ENCODE results near the gene STAG1.
"Not testable (repeated sequence)": the region's sequence is repeated elsewhere in the genome, so short reads cannot be mapped to it uniquely, and the experiment has no call there.

STAG1 gene

DNA sequence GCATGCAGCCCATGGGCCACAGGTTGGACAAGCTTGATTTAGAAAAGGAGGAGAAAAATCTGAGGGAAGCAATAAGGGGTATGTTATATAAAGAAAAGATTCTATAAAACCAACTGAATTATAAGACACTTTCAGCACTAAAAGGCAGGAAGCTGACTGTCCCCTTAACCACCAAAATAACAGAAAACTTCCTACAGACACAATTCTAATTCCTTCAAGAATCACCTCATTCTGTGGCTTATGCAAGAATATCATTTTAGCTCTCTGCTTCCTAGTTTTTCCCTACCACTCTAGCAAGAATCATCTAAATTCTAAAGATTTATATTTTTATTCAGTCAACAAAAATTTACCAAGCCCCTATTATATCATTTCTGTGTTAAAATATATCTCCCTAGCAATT, 6.3 kb downstream of the STAG1 start:
- DNase-seq (ENCODE audit: low read depth): no peak

DNA sequence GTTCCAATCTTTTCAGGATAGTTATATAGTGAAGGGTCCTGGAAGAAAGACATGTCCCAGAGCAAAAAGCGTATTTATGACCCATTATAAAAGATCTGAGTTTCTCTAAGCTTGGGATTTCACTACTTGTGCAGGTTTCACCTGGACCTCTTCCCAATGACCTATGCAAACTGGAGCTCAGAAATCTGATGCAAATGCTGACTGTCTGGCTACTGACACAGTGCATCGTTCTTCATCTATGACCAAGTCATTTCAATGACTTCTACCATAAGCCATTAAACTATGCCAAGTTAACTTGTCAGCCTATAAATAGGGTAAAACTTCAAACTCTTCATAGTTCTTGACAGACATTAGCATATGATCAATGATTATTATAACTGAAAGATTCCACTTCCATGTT, 11.1 kb downstream of the STAG1 start:
- no peak for DNase-seq (ENCODE audit: low read depth)

DNA sequence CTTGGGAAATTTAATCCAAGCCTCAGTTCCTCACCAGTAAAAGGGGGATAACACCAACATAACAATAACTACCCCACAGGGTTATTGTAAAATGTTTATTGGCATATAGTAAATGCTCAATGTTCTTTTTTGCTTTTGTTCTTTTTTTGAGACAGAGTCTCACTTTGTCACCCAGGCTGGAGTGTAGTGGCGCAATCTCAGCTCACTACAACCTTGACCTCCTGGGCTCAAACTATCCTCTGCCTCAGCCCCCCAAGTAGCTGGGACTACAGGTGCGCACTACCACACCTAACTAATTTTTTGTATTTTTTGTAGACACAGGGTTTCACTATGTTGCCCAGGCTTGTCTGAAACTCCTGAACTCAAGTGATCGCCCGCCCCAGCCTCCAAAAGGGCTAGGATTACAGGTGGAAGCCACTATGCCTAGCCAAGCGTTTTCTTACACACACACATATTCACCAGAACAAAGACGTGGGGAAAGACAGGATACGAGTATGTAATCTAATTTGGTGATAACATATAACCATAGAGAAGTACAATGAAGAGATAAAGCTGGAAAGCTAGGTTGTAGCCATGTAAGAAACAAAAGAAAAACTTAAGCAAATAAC, 11.7 kb downstream of the STAG1 start:
- DNase-seq (ENCODE audit: low read depth): no peak

DNA sequence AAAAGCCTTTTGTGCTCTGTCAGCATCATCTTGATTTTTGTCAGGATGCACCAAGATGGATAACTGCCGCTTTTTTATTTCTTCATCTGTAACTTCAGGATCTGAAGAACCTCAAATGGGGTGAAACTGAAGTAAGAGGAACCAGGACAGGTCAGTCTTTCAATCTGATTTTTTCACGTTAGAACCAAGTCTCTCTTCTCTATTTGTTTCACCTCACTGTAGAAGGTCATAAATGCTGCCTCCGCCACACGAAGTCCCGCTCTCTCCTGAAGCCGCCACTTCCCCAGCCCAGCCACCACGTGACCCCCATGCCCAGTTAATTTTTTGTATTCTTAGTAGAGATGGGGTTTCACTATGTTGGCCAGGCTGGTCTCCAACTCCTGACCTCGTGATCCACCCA, 15.2 kb downstream of the STAG1 start:
- DNase-seq (ENCODE audit: low read depth): not testable (repeated sequence)

DNA sequence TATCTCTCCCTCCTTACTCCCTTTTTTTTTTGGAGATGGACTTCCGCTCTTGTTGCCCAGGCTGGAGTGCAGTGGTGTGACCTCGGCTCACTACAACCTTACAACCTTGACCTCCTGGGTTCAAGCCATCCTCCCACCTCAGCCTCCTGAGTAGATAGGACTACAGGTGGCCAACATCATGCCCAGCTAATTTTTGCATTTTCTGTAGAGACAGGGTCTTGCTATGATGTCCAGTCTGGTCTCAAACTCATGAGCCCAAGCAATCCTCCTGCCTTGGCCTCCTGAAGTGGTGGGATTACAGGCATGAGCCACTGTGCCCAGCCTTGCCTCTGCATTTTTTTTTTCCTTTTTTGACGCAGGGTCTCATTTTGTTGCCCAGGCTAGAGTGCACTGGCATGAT, 17.1 kb downstream of the STAG1 start:
- DNase-seq (ENCODE audit: low read depth): no peak

DNA sequence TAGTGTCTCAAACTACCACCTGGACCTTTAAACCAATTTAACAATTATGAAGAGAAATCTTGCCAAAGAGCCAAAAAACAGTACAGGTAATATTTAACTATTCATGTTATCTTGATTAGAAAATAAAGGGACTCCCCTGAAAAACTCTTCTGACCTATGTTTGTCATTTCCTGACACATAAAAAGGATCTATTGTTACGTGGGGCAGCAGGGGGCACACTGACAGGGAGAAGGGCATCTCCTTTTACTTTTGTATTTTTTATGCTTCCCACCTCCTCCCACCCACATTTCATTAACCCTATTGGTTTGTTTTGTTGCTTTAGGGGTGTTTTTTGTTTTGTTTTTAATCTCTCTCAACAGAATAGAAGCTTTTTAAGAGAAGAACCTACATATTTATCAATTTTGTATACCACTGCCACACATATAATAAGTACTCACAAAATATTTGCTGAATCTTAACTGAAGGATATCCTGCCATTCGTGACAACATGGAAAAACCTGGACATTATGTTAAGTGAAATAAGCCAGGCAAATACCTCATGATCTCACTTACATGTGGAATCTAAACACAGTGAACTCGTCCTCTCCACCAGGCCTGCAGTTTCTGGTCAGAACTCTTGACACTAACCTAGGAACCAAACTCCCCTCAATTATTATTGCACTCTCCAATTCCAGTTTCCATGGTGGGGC, 17.7 kb downstream of the STAG1 start:
- DNase-seq (ENCODE audit: low read depth): no peak

DNA sequence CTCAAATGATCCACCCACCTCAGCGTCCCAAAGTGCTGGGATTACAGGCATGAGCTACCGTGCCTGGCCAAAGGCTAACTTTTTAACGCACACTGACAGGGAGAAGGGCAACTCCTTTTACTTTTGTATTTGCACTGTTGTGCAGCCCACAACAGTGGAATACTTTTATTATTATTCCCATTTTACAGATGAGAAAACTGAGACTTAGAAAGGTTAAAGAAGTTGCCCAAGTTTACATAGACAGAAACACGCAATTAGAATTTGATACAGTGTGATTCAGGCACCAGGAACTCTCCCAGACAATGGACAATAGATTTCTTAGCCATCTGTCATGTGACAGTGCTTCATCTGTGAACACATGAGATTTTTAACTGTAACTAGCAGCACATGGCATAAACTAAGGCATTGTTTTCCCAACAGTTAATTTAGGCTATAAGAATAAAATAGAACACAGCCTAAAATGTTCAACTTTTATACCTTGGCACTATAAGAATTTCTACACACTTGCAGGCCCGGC, 18.8 kb downstream of the STAG1 start:
- DNase-seq (ENCODE audit: low read depth): no peak

DNA sequence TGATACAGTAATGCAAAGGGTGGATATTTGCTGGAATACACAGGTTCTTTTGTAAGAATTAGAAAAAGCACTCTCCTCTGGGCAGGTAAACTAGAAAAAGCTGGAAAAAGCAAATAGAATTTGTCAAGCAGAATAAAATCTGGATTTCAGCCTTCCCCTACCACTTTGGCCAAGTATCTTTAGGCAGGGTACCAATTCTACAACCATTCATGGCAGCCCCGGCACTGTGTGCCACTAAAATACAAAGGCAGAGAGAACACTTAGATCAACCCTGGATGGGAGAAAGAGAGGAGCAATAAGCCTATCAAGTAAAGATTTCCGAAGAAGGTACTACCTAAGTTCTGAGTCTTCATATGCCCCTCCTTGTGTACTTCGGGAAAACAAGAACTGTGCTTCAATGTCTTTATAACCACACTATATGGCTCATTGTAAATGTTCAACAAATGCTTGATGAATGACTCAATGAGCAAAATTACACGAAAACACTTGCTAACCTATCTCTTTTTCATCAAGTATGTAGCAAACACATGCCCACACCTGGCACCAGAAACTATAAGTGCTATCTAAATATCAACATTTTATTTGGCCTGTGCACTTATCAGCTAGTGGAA, 20.8 kb downstream of the STAG1 start:
- no peak for DNase-seq (ENCODE audit: low read depth)

DNA sequence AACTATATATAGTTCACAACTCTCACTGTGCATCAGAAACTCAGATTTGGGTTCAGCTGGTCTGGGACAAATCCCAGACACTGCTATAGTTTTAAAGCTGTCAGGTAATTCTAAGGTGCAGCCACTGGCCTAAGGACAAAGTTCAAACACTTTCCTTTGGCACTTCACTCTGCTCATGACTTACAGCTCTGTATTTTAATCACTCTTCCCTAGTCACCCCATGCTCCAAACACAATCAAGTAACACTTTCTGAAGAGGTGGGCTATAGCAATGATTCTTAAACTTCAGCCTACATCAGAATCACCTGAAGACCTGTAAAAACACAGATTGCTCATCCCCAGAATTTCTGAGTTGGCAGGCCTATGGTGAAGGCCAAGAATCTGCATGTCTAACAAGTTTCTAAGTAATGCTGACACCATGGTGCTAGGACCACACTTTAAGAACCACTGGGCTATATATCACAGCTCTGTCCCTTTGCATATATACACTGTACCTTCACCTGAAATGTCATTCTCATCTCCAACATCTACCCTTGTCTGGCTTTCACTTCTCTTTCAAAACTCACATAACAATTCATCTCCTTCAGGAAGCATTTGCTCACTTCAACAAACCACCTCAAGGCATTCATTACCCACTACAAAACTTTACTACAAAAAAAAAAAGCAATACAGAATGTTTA, 21.4 kb downstream of the STAG1 start:
- DNase-seq (ENCODE audit: low read depth): no peak

DNA sequence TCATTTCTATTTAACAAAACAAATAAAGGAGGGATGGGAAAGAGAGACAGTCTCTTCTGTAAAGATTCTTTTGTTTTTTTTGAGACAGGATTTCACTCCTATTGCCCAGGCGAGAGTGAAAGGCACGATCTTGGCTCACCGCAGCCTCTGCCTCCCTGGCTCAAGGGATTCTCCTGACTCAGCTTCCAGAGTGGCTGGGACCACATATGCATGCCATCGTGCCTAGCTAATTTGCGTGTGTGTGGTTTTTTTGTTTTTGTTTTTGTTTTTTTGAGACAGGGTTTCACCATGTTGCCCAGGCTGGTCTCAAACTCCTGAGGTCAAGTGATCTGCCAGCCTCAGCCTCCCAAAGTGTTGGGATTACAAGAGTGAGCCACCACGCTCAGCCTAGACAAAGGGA, 23.3 kb downstream of the STAG1 start:
- no peak for DNase-seq (ENCODE audit: low read depth)

DNA sequence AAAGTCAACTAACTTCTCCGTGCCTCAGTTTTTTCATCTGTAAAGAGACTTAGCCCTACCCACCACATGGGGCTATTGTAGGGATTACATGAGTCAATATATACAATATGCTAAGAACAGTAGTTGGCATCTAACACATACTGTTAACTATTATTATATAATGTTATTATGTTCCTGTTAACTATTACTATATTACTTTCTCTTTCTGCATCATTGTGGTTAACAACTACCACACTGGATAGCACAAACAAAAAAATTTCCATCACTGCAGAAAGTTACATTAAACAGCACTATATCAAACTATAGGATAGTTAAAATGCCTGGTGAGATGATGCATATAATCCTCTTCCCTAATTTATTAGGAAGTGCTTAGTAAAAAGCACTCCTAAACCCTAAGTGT, 23.7 kb downstream of the STAG1 start:
- DNase-seq (ENCODE audit: low read depth): no peak

DNA sequence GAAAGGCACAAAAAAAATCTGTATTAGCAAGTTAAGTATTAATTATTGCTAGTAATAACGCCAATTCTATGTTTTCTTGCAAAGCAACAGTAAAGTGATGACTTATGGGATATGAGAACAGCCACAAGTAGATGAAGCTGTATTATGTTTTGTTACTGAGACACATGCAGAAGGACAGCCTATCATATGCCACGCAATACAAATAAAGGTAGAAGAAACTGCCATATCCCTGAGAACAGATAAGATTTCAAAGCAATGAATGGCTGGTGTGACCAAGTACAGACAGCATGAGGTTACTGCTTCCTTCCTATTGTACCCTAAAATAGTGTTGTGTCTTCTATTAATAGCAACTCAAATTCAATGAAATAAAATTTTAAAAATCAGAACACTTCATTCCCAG, 26.7 kb downstream of the STAG1 start:
- DNase-seq (ENCODE audit: low read depth): no peak

DNA sequence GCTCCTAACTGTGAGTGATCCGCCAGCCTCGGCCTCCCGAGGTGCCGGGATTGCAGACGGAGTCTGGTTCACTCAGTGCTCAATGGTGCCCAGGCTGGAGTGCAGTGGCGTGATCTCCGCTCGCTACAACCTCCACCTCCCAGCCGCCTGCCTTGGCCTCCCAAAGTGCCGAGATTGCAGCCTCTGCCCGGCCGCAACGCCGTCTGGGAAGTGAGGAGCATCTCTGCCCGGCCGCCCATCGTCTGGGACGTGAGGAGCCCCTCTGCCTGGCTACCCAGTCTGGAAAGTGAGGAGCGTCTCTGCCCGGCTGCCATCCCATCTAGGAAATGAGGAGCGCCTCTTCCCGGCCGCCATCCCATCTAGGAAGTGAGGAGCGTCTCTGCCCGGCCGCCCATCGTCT, 29.3 kb downstream of the STAG1 start:
- not testable (repeated sequence) for DNase-seq (ENCODE audit: low read depth)

DNA sequence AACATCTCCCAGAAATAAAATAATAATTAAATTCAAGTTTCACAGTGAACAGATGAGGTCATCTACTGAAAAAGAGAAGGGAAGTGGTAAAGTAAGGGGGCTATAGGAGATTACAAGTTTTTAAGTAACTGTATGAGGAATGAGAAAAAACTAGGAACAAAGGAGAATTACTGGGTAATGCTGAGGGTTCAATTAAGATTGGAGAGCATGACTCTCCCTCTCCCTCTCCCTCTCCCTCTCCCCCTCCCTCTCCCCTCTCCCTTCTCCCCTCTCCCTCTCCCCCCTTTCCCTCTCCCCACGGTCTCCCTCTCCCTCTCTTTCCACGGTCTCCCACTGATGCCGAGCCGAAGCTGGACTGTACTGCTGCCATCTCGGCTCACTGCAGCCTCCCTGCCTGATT, 29.8 kb downstream of the STAG1 start:
- not testable (repeated sequence) for DNase-seq (ENCODE audit: low read depth)

DNA sequence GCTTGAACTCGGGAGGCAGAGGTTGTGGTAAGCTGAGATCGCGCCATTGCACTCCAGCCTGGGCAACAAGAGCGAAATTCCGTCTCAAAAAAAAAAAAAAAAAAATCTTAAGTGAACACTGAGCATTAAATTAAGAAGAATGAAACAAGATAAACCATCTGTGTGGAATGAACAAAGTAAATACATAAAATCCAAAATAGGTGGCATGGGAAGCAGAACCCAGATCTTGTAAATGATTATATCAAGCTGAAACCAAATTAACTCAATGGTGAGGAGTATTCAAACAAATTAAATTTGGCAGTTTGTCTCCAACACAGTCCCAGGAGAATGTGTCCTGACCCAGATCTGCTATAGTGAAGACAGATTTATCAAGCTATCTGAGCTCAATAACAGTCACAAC, 32.1 kb downstream of the STAG1 start:
- no peak for DNase-seq (ENCODE audit: low read depth)

DNA sequence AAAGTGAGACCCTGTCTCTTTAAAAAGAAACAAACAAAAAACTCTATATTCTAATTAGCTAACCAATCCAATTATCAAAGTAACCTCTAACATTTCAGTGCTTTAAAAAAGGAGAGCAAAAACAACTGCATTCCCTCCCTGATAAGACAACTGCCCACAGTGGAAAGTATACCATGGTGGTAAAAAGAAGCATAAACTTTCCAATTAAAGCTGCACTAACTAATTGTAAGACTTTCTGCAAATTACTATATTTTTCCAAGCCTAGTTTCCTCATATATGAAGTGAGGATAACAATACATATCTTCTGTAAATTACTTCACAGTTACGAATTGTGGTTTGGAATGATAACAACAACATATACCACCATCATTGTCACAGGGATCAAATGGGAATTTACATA, 35.5 kb downstream of the STAG1 start:
- no peak for DNase-seq (ENCODE audit: low read depth)

DNA sequence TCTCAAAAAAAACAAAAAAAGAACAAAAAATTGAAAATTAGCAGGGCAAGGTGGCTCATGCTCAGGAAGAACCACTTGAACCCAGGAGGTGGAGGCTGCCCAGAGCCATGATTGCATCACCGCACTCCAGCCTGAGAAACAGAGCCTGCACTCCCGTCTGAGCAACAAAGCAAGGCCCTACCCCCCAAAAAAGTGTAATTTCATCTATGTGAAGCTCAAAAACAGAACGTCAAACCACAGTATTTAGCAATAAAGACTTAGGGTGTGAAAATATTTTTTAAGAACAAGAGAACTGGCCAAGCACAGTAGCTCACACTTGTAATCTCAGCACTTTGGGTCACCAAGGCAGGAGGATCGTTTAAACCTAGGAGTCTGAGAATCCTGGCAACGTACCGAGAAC, 38.2 kb downstream of the STAG1 start:
- DNase-seq (ENCODE audit: low read depth): no peak

DNA sequence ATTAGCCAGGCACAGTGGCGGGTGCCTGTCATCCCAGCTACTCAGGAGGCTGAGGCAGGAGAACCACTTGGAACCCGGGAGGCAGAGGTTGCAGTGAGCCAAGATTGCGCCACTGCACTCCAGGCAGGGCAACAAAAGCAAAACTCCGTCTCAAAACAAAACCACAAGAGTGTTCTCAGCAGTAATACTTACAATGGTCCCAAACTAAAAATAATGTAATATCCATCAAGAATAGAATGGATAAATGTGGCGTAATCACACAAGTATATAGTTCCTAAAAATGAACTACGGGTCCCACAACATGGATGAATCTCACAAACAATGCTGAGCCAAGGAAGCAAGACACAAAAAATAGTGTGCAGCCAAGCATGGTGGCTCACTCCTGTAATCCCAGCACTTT, 39.2 kb downstream of the STAG1 start:
- no peak for DNase-seq (ENCODE audit: low read depth)

DNA sequence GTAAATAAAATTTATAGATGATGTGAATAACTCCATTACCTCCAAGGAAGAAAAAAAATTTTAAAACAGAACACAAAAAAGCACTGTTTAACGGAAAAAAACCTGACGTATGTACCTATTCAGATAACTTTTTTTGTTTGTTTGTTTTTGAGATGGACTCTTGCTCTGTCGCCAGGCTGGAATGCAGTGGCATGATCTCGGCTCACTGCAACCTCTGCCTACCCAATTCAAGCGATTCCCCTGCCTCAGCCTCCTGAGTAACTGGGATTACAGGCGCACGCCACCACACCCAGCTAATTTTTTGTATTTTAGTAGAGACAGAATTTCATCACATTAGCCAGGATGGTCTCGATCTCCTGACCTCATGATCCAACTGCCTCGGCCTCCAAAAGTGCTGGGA, 40.3 kb downstream of the STAG1 start:
- not testable (repeated sequence) for DNase-seq (ENCODE audit: low read depth)

DNA sequence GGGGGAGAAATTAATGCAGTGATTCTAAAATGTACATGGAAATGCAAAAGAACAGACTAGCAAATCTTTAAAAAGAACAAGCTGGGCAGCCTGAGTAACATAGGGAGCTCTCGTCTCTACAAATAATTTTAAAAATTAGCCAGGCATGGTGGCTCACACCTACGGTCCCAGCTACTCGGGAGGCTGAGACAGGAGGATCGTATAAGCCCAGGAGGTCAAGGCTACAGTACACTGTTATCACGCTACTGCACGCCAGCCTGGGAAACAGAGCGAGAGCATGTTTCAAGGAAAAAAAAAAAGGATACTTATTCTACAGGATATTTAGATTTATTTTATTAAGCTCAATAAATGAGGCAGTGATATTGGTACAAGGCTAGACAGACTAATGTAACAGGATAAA, 40.9 kb downstream of the STAG1 start:
- no peak for DNase-seq (ENCODE audit: low read depth)

DNA sequence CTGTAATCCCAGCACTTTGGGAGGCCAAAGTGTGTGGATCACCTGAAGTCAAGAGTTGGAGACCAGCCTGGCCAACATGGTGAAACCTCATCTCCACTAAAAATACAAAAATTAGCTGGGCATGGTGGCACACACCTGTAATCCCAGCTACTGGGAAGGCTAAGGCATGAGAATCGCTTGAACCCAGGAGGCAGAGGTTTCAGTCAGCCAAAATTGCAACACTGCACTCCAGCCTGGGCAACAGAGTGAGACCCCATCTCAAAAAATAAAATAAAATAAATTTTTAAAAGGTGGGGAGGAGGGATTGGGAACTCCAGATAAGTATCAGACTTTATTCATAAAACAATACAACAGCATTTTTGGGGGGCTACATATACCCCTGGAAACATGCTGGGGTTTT, 42.4 kb downstream of the STAG1 start:
- not testable (repeated sequence) for DNase-seq (ENCODE audit: low read depth)

DNA sequence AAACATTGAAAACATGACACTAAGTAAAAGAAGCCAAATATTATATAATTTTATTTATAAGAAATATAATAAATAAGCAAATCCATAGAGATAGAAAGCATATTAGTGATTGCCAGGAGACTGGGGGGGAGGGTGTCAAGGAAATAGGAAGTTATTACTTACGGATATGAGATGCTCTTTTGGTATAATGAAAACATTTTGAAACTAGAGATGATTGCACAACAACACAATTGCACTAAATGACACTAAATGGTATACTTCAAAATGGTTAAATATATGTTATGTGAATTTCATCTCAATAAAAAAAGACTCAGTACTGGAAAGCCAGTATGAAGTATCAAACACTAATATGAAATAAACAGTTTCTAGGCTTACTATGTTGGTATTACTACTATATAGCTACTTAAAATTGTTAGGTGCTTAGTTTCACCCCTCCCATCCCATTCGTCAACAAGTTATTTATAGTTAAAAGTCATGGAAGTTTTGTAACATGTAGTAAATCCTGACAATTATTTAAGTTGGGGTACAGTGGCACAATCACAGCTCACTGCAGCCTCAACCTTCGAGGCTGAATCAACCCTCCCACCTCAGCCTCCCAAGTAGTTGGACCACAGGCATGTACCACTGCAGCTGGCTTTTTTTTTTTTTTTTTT, 43.7 kb downstream of the STAG1 start:
- DNase-seq (ENCODE audit: low read depth): no peak

Measured in CMK (cell line).